ENCODE measurements around the gene NPFFR2. TPM values are rescaled to one million over a fixed set of nuclear protein-coding genes. Genes with fewer than 3 reads are reported as not detected.
A peak's percentile ranks its signal among the peaks of the same experiment; 100 is the strongest.

NPFFR2 gene
- total RNA-seq, result not detected

DNA sequence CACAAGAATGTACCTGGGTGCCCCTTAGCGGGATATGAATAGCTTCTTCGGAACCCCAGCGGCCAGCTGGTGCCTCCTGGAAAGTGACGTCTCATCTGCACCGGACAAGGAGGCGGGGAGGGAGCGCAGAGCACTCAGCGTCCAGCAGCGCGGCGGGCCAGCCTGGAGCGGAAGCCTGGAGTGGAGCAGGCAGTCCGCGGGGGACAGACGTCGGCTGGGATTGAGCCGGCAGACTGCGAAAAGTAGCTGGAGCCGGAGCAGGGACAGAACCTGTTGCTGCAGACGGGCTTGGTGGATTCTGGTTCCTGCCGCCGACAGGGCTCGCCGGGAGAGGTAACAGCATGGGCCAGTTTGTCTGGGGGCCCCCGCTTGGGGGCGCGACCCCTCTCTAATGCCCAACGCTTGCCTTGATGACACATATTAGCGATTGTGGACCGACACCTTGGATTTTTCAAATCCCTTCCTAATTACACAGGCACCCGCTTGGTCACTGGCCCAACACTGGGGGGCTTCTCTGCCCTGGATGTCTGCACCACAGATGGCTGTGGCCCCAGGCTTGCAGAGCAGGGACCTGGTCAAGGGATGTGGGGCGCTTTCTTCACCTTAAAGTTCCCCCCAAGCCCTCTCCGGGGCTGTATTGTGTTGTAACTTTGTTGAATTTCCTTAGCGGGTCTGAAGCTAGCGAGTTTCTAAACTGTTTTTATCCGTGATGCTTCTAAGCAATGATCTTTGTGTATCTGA, at the start of gene NPFFR2:
Gene NPFFR2, plus strand, starts transcription at position 133 of the 741 bp plus-strand sequence. CDS start 96,592 bp downstream, outside the sequence.
- Histone ChIP-seq H3K27ac (no peak within 1 kb of the TSS), H3K4me3 (peak within 1 kb of the TSS in 2 of 4 donors; percentile 11 to 22), H3K4me1 (no peaks in the 10 kb centered on the region), H3K9me3 (no peaks in the 10 kb centered on the region), H3K36me3 (no peaks in the 10 kb centered on the region), H3K27me3 (peaks cover 0 to 6% (median 0%) of the 10 kb centered on the region in 4 donors)
- peak; percentile 66 to 82 for ATAC-seq (ENCODE audit: low FRiP score in 2 of 2)
- DNase-seq, result peak; percentile 26 to 85
- 20 to 21% methylated on average over 17 to 36 of the region's 36 CpGs for WGBS, 2 donors
- TF ChIP-seq, protein P1, sequence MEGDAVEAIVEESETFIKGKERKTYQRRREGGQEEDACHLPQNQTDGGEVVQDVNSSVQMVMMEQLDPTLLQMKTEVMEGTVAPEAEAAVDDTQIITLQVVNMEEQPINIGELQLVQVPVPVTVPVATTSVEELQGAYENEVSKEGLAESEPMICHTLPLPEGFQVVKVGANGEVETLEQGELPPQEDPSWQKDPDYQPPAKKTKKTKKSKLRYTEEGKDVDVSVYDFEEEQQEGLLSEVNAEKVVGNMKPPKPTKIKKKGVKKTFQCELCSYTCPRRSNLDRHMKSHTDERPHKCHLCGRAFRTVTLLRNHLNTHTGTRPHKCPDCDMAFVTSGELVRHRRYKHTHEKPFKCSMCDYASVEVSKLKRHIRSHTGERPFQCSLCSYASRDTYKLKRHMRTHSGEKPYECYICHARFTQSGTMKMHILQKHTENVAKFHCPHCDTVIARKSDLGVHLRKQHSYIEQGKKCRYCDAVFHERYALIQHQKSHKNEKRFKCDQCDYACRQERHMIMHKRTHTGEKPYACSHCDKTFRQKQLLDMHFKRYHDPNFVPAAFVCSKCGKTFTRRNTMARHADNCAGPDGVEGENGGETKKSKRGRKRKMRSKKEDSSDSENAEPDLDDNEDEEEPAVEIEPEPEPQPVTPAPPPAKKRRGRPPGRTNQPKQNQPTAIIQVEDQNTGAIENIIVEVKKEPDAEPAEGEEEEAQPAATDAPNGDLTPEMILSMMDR (IDR thresholded peaks at IDR 0.05), result no peak
- no peak for TF ChIP-seq EP300 (IDR thresholded peaks at IDR 0.05)
- TF ChIP-seq POLR2A (IDR thresholded peaks at IDR 0.05), result no peak
- TF ChIP-seq POLR2AphosphoS5 (IDR thresholded peaks at IDR 0.05), result no peak

- Histone ChIP-seq H3K27ac (no peak overlapping the region), H3K4me3 (no peak overlapping the region), H3K27me3 (no peaks in the 10 kb centered on the region), H3K36me3 (no peaks in the 10 kb centered on the region), H3K9me3 (peaks cover 0 to 8% (median 2%) of the 10 kb centered on the region in 4 donors), H3K4me1 (no peaks in the 10 kb centered on the region)
- WGBS, 2 donors, result 65 to 73% methylated on average over 2 of the region's 2 CpGs
- TF ChIP-seq POLR2A (IDR thresholded peaks at IDR 0.05), result no peak
- no peak for TF ChIP-seq POLR2AphosphoS5 (IDR thresholded peaks at IDR 0.05)
- TF ChIP-seq, protein P1 (IDR thresholded peaks at IDR 0.05), result no peak
- TF ChIP-seq EP300 (IDR thresholded peaks at IDR 0.05), result no peak
- ATAC-seq (ENCODE audit: low FRiP score in 2 of 2) (no peak), DNase-seq (no peak)
These were observed 39.1 kb upstream of the NPFFR2 start for GRCh38 chr4:71992571-71993312.

DNA sequence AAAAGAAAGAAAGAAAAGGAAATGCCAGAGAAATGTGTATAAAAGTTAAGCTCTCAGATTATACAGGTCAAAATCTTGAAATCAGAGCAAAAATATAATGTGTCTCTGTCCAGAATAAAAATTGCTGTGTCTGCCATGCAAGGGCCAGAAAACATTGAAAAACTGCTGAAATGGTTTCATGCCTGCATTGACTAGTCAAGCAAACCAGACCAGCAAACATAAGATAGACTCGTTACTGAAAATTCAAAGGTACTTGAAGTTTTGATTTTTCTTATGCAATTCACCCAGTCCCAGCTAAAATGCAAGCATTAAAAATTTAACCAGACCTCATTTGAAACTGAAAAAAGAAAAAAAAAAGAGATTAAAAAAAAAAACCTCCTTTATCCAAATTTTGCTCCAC, 37.2 kb upstream of the NPFFR2 start:
- no peak for ATAC-seq (ENCODE audit: low FRiP score in 2 of 2)
- H3K36me3 ChIP-seq, result no peaks in the 10 kb centered on the region
- H3K4me3 ChIP-seq, result no peak overlapping the region
- no peaks in the 10 kb centered on the region for H3K27me3 ChIP-seq
- H3K27ac ChIP-seq, result no peak overlapping the region
- WGBS, 2 donors, result 82 to 92% methylated on average over 1 of the region's 1 CpG
- H3K4me1 ChIP-seq, result no peaks in the 10 kb centered on the region
- H3K9me3 ChIP-seq, result peaks cover 0 to 8% (median 2%) of the 10 kb centered on the region in 4 donors
- TF ChIP-seq POLR2AphosphoS5 (IDR thresholded peaks at IDR 0.05) (no peak), EP300 (IDR thresholded peaks at IDR 0.05) (no peak), POLR2A (IDR thresholded peaks at IDR 0.05) (no peak)
- TF ChIP-seq, protein P1 (IDR thresholded peaks at IDR 0.05), result no peak
- DNase-seq, result no peak

DNA sequence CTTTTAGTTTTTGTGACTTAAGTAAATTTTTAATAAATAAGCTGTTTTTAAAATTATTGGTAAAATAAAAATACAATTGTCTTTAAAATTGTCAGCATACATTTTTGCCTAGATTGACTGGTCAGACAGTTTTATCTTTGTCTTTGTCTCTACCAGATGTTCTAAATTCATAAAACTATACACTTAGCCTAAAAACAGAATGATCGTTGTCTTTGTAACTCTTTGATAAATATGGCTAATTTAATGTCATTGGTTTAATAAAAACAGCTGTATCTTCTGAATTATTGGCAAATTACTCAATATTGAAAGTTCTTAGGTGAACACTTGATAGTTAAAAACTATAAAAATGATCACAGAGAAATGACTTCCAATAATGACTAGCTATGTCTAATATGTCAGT, 36.5 kb upstream of the NPFFR2 start:
- no peak overlapping the region for H3K4me3 ChIP-seq
- no peak overlapping the region for H3K27ac ChIP-seq
- whole genome bisulfite sequencing, 2 donors, result 89 to 92% methylated on average over 1 of the region's 1 CpG
- ATAC-seq (ENCODE audit: low FRiP score in 2 of 2) (no peak), DNase-seq (no peak)
- no peak for TF ChIP-seq POLR2AphosphoS5 (IDR thresholded peaks at IDR 0.05)
- TF ChIP-seq POLR2A (IDR thresholded peaks at IDR 0.05), result no peak
- TF ChIP-seq, protein P1 (IDR thresholded peaks at IDR 0.05), result no peak
- TF ChIP-seq EP300 (IDR thresholded peaks at IDR 0.05), result no peak
- no peaks in the 10 kb centered on the region for H3K4me1 ChIP-seq
- H3K9me3 ChIP-seq, result peaks cover 0 to 8% (median 2%) of the 10 kb centered on the region in 4 donors
- H3K36me3 ChIP-seq, result no peaks in the 10 kb centered on the region
- H3K27me3 ChIP-seq, result no peaks in the 10 kb centered on the region
